ENCODE results near the gene BNC2. TPM values are rescaled to one million over a fixed set of nuclear protein-coding genes. Genes with fewer than 3 reads are reported as not detected.

Gene BNC2
- total RNA-seq, 4 donors from 2014 or later = 3.8 to 14.9 (median 8.2) TPM

- Histone ChIP-seq H3K4me1 (peaks cover 0 to 7% of the 10 kb centered on the region in 2 donors), H3K27ac (peak overlapping the region in 2 of 3 donors; percentile 6 to 64), H3K4me3 (replicated peaks in 1 of 3) (peak overlapping the region in 1 of 3 donors; percentile 10), H3K9me3 (no peaks in the 10 kb centered on the region), H3K27me3 (no peaks in the 10 kb centered on the region), H3K36me3 (no peaks in the 10 kb centered on the region)
- WGBS, 2 donors = 47 to 57% methylated on average over 13 of the region's 13 CpGs
- TF ChIP-seq CTCF (IDR thresholded peaks at IDR 0.05) (no peak), POLR2A (IDR thresholded peaks at IDR 0.05) (no peak)
- intact Hi-C loops (cut with DNase I) = no loop called here
- DNase-seq = peak; percentile 43 to 44
These were observed 216.7 kb downstream of the BNC2 start for GRCh38 chr9:16653491-16654399.

GRCh38 chr9:16652582-16652981 lies 217.9 kb downstream of the BNC2 start:
- Histone ChIP-seq H3K27ac (peak overlapping the region in 1 of 3 donors; percentile 64), H3K4me3 (replicated peaks in 1 of 3) (no peak overlapping the region), H3K36me3 (no peaks in the 10 kb centered on the region), H3K4me1 (peaks cover 0 to 7% of the 10 kb centered on the region in 2 donors), H3K27me3 (no peaks in the 10 kb centered on the region), H3K9me3 (no peaks in the 10 kb centered on the region)
- intact Hi-C loops (cut with DNase I) = no loop called here
- no peak for DNase-seq
- TF ChIP-seq CTCF (IDR thresholded peaks at IDR 0.05) (no peak), POLR2A (IDR thresholded peaks at IDR 0.05) (no peak)
- WGBS, 2 donors = 74 to 82% methylated on average over 4 of the region's 4 CpGs

- no peak overlapping the region for H3K4me3 ChIP-seq (replicated peaks in 1 of 3)
- no peak for TF ChIP-seq CTCF (IDR thresholded peaks at IDR 0.05)
- TF ChIP-seq POLR2A (IDR thresholded peaks at IDR 0.05) = no peak
- intact Hi-C loops (cut with DNase I) = no loop called here
- no peaks in the 10 kb centered on the region for H3K36me3 ChIP-seq
- no peaks in the 10 kb centered on the region for H3K9me3 ChIP-seq
- 94 to 95% methylated on average over 5 of the region's 5 CpGs for WGBS, 2 donors
- peaks cover 0 to 7% of the 10 kb centered on the region in 2 donors for H3K4me1 ChIP-seq
- no peaks in the 10 kb centered on the region for H3K27me3 ChIP-seq
- no peak for DNase-seq
- no peak overlapping the region for H3K27ac ChIP-seq
These were observed 219.0 kb downstream of the BNC2 start for GRCh38 chr9:16651446-16651964.

GRCh38 chr9:16645970-16646369 lies 224.5 kb downstream of the BNC2 start:
- no peak overlapping the region for H3K27ac ChIP-seq
- intact Hi-C loops (cut with DNase I) = no loop called here
- no peak for DNase-seq

More at GRCh38 chr9:16645970-16646369, 224.5 kb downstream of the BNC2 start:
- 85 to 93% methylated on average over 4 of the region's 4 CpGs for WGBS, 2 donors
- TF ChIP-seq CTCF (IDR thresholded peaks at IDR 0.05) (no peak), POLR2A (IDR thresholded peaks at IDR 0.05) (no peak)
- no peaks in the 10 kb centered on the region for H3K27me3 ChIP-seq
- H3K4me1 ChIP-seq = peaks cover 0 to 6% of the 10 kb centered on the region in 2 donors
- H3K9me3 ChIP-seq = no peaks in the 10 kb centered on the region
- H3K4me3 ChIP-seq (replicated peaks in 1 of 3) = no peak overlapping the region
- H3K36me3 ChIP-seq = no peaks in the 10 kb centered on the region
